ENCODE measurements around the gene JPT1. TPM values are rescaled to one million over a fixed set of nuclear protein-coding genes. Genes with fewer than 3 reads are reported as not detected.
A peak's percentile ranks its signal among the peaks of the same experiment; 100 is the strongest.
"Not testable (repeated sequence)": the region's sequence is repeated elsewhere in the genome, so short reads cannot be mapped to it uniquely, and the experiment has no call there.

Gene JPT1
- total RNA-seq, 1 donor from 2014 or later = 282 TPM

- no peaks in the 10 kb centered on the region for H3K27me3 Mint-ChIP-seq (ENCODE audit: low read depth)
- peaks cover 45% of the 10 kb centered on the region for H3K36me3 Mint-ChIP-seq (ENCODE audit: low read depth)
- H3K27ac Mint-ChIP-seq = peak overlapping the region; percentile 84
- DNase-seq (ENCODE audit: low spot score) = no peak
- intact Hi-C loops (cut with micrococcal nuclease) = loop anchor here (2.0 to 5.0 kb wide), 2 partner anchors 38 to 50 kb away; no protein-coding TSS in a partner anchor
- peak overlapping the region; percentile 93 for H3K4me3 Mint-ChIP-seq (ENCODE audit: low read depth)
- H3K4me1 Mint-ChIP-seq (ENCODE audit: low read depth) = peaks cover 35% of the 10 kb centered on the region
- no peaks in the 10 kb centered on the region for H3K9me3 Mint-ChIP-seq
Observed at GRCh38 chr17:75152523-75152921, 1.8 kb downstream of the JPT1 start.

- intact Hi-C loops (cut with micrococcal nuclease) = loop anchor here (2.0 to 5.0 kb wide), 2 partner anchors 37 to 50 kb away; no protein-coding TSS in a partner anchor
- H3K36me3 Mint-ChIP-seq (ENCODE audit: low read depth) = peaks cover 47% of the 10 kb centered on the region
Observed at GRCh38 chr17:75151930-75152329, 2.4 kb downstream of the JPT1 start.

GRCh38 chr17:75147878-75148546 lies 6.3 kb downstream of the JPT1 start:
- intact Hi-C loops (cut with micrococcal nuclease) = no loop called here
- H3K4me3 Mint-ChIP-seq (ENCODE audit: low read depth) = no peak overlapping the region

More at GRCh38 chr17:75151930-75152329, 2.4 kb downstream of the JPT1 start:
- Mint-ChIP-seq H3K9me3 (no peaks in the 10 kb centered on the region), H3K4me3 (ENCODE audit: low read depth) (peak overlapping the region; percentile 93), H3K4me1 (ENCODE audit: low read depth) (peaks cover 37% of the 10 kb centered on the region), H3K27ac (peak overlapping the region; percentile 50), H3K27me3 (ENCODE audit: low read depth) (no peaks in the 10 kb centered on the region)
- DNase-seq (ENCODE audit: low spot score) = no peak

GRCh38 chr17:75146592-75146991 lies 7.7 kb downstream of the JPT1 start:
- H3K36me3 Mint-ChIP-seq (ENCODE audit: low read depth) = peaks cover 63% of the 10 kb centered on the region
- no peaks in the 10 kb centered on the region for H3K9me3 Mint-ChIP-seq
- H3K27ac Mint-ChIP-seq = no peak overlapping the region
- no peak for DNase-seq (ENCODE audit: low spot score)
- peaks cover 18% of the 10 kb centered on the region for H3K4me1 Mint-ChIP-seq (ENCODE audit: low read depth)
- no peaks in the 10 kb centered on the region for H3K27me3 Mint-ChIP-seq (ENCODE audit: low read depth)
- no peak overlapping the region for H3K4me3 Mint-ChIP-seq (ENCODE audit: low read depth)
- intact Hi-C loops (cut with micrococcal nuclease) = no loop called here

More at GRCh38 chr17:75147878-75148546, 6.3 kb downstream of the JPT1 start:
- no peaks in the 10 kb centered on the region for H3K9me3 Mint-ChIP-seq
- no peak overlapping the region for H3K27ac Mint-ChIP-seq
- no peaks in the 10 kb centered on the region for H3K27me3 Mint-ChIP-seq (ENCODE audit: low read depth)
- H3K4me1 Mint-ChIP-seq (ENCODE audit: low read depth) = peaks cover 30% of the 10 kb centered on the region
- H3K36me3 Mint-ChIP-seq (ENCODE audit: low read depth) = peaks cover 69% of the 10 kb centered on the region
- DNase-seq (ENCODE audit: low spot score) = no peak

- peaks cover 78% of the 10 kb centered on the region for H3K36me3 Mint-ChIP-seq (ENCODE audit: low read depth)
- H3K4me3 Mint-ChIP-seq (ENCODE audit: low read depth) = no peak overlapping the region
- no peak overlapping the region for H3K27ac Mint-ChIP-seq
- intact Hi-C loops (cut with micrococcal nuclease) = no loop called here
- DNase-seq (ENCODE audit: low spot score) = no peak
- peaks cover 23% of the 10 kb centered on the region for H3K4me1 Mint-ChIP-seq (ENCODE audit: low read depth)
- H3K9me3 Mint-ChIP-seq = no peaks in the 10 kb centered on the region
- H3K27me3 Mint-ChIP-seq (ENCODE audit: low read depth) = no peaks in the 10 kb centered on the region
Observed at GRCh38 chr17:75144816-75145512, 9.3 kb downstream of the JPT1 start.

- Mint-ChIP-seq H3K27me3 (ENCODE audit: low read depth) (no peaks in the 10 kb centered on the region), H3K4me3 (ENCODE audit: low read depth) (no peak overlapping the region), H3K27ac (no peak overlapping the region), H3K4me1 (ENCODE audit: low read depth) (peaks cover 13% of the 10 kb centered on the region), H3K9me3 (no peaks in the 10 kb centered on the region), H3K36me3 (ENCODE audit: low read depth) (peaks cover 68% of the 10 kb centered on the region)
- intact Hi-C loops (cut with micrococcal nuclease) = no loop called here
- no peak for DNase-seq (ENCODE audit: low spot score)
Observed at GRCh38 chr17:75142236-75142971, 11.9 kb downstream of the JPT1 start.

- Mint-ChIP-seq H3K4me1 (ENCODE audit: low read depth) (peaks cover 7% of the 10 kb centered on the region), H3K27ac (no peak overlapping the region), H3K36me3 (ENCODE audit: low read depth) (peaks cover 59% of the 10 kb centered on the region)
Observed at GRCh38 chr17:75138519-75138918, 15.8 kb downstream of the JPT1 start.

GRCh38 chr17:75137762-75138161 lies 16.6 kb downstream of the JPT1 start:
- intact Hi-C loops (cut with micrococcal nuclease) = loop anchor here (10.0 kb wide), 1 partner anchor 47 kb away; the partner anchor contains the start of gene SUMO2
- H3K4me3 Mint-ChIP-seq (ENCODE audit: low read depth); H3K4me1 Mint-ChIP-seq (ENCODE audit: low read depth); H3K9me3 Mint-ChIP-seq; H3K27me3 Mint-ChIP-seq (ENCODE audit: low read depth); DNase-seq (ENCODE audit: low spot score); H3K27ac Mint-ChIP-seq: not testable (repeated sequence)
- peaks cover 54% of the 10 kb centered on the region for H3K36me3 Mint-ChIP-seq (ENCODE audit: low read depth)

More at GRCh38 chr17:75138519-75138918, 15.8 kb downstream of the JPT1 start:
- Mint-ChIP-seq H3K27me3 (ENCODE audit: low read depth) (no peaks in the 10 kb centered on the region), H3K9me3 (no peaks in the 10 kb centered on the region), H3K4me3 (ENCODE audit: low read depth) (no peak overlapping the region)
- intact Hi-C loops (cut with micrococcal nuclease) = loop anchor here (10.0 kb wide), 1 partner anchor 46 kb away; the partner anchor contains the start of gene SUMO2
- DNase-seq (ENCODE audit: low spot score) = no peak

GRCh38 chr17:75135946-75136345 lies 18.4 kb downstream of the JPT1 start:
- Mint-ChIP-seq H3K27me3 (ENCODE audit: low read depth) (no peaks in the 10 kb centered on the region), H3K9me3 (no peaks in the 10 kb centered on the region), H3K4me3 (ENCODE audit: low read depth) (no peak overlapping the region), H3K4me1 (ENCODE audit: low read depth) (peaks cover 5% of the 10 kb centered on the region), H3K27ac (peak overlapping the region; percentile 39), H3K36me3 (ENCODE audit: low read depth) (peaks cover 41% of the 10 kb centered on the region)
- DNase-seq (ENCODE audit: low spot score) = no peak
- intact Hi-C loops (cut with micrococcal nuclease) = loop anchor here (10.0 kb wide), 1 partner anchor 49 kb away; the partner anchor contains the start of gene SUMO2

- no peaks in the 10 kb centered on the region for H3K27me3 Mint-ChIP-seq (ENCODE audit: low read depth)
- peak overlapping the region; percentile 46 for H3K27ac Mint-ChIP-seq
- DNase-seq (ENCODE audit: low spot score) = no peak
- peaks cover 5% of the 10 kb centered on the region for H3K4me1 Mint-ChIP-seq (ENCODE audit: low read depth)
- no peaks in the 10 kb centered on the region for H3K9me3 Mint-ChIP-seq
- peaks cover 38% of the 10 kb centered on the region for H3K36me3 Mint-ChIP-seq (ENCODE audit: low read depth)
- H3K4me3 Mint-ChIP-seq (ENCODE audit: low read depth) = no peak overlapping the region
- intact Hi-C loops (cut with micrococcal nuclease) = loop anchor here (10.0 kb wide), 1 partner anchor 49 kb away; the partner anchor contains the start of gene SUMO2
Observed at GRCh38 chr17:75135452-75135851, 18.9 kb downstream of the JPT1 start.

- H3K27me3 Mint-ChIP-seq (ENCODE audit: low read depth); H3K27ac Mint-ChIP-seq; H3K9me3 Mint-ChIP-seq; H3K4me3 Mint-ChIP-seq (ENCODE audit: low read depth); H3K4me1 Mint-ChIP-seq (ENCODE audit: low read depth); DNase-seq (ENCODE audit: low spot score): not testable (repeated sequence)
- intact Hi-C loops (cut with micrococcal nuclease) = loop anchor here (10.0 kb wide), 1 partner anchor 51 kb away; the partner anchor contains the start of gene SUMO2
- H3K36me3 Mint-ChIP-seq (ENCODE audit: low read depth) = peaks cover 38% of the 10 kb centered on the region
Observed at GRCh38 chr17:75133607-75134347, 20.5 kb downstream of the JPT1 start.

- H3K27me3 Mint-ChIP-seq (ENCODE audit: low read depth) = no peaks in the 10 kb centered on the region
- peaks cover 9% of the 10 kb centered on the region for H3K4me1 Mint-ChIP-seq (ENCODE audit: low read depth)
- H3K27ac Mint-ChIP-seq = no peak overlapping the region
- H3K4me3 Mint-ChIP-seq (ENCODE audit: low read depth) = peak overlapping the region; percentile 2
- no peaks in the 10 kb centered on the region for H3K9me3 Mint-ChIP-seq
- H3K36me3 Mint-ChIP-seq (ENCODE audit: low read depth) = peaks cover 36% of the 10 kb centered on the region
- intact Hi-C loops (cut with micrococcal nuclease) = loop anchor here (10.0 kb wide), 1 partner anchor 52 kb away; the partner anchor contains the start of gene SUMO2
- no peak for DNase-seq (ENCODE audit: low spot score)
Observed at GRCh38 chr17:75133001-75133400, 21.3 kb downstream of the JPT1 start.

Data from activated T-helper 2 cell treated with anti-CD3 and anti-CD28 coated beads, Interferon-gamma antibody, Interleukin-2, Interleukin-4, amounts not matched to agents 10 μg/mL and 5 μg/mL and 100 μg/mL, durations not matched to agents 14 hours and 24 hours and 36 hours (primary cell).